ENCODE results near the gene ZNF37A.

DNA sequence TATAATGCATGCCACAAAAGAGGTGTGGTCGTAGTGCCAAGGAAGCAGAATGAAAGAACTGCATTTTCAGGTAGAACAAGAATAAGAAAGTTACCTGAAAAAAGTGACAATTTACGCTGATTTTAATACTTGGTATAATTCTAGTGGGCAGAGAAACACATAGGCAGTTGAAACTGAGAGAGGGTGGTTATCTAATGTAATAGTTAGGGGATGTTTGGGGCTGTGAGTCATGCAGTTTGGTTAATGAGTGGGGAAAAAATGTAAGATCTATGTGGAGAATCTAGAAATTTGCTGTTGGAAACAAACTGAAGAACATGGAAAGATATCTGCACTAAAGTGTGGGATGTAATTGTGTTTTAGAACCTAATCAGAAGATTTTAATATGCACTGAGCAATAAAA is 33.7 kb downstream of the ZNF37A start:
- no peak for TF ChIP-seq ZFX (IDR thresholded peaks at IDR 0.05)
- TF ChIP-seq, protein P1, sequence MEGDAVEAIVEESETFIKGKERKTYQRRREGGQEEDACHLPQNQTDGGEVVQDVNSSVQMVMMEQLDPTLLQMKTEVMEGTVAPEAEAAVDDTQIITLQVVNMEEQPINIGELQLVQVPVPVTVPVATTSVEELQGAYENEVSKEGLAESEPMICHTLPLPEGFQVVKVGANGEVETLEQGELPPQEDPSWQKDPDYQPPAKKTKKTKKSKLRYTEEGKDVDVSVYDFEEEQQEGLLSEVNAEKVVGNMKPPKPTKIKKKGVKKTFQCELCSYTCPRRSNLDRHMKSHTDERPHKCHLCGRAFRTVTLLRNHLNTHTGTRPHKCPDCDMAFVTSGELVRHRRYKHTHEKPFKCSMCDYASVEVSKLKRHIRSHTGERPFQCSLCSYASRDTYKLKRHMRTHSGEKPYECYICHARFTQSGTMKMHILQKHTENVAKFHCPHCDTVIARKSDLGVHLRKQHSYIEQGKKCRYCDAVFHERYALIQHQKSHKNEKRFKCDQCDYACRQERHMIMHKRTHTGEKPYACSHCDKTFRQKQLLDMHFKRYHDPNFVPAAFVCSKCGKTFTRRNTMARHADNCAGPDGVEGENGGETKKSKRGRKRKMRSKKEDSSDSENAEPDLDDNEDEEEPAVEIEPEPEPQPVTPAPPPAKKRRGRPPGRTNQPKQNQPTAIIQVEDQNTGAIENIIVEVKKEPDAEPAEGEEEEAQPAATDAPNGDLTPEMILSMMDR (IDR thresholded peaks at IDR 0.05 in 2 of 3, conservative IDR thresholded peaks at IDR 0.05 in 1 of 3; ENCODE audit: borderline replicate concordance in 1 of 3, insufficient read depth in 1 of 3, low read depth in 2 of 3, low read length in 2 of 3), result no peak
- TF ChIP-seq POLR2A (IDR thresholded peaks at IDR 0.05; ENCODE audit: borderline replicate concordance, extremely low read depth, insufficient read depth, insufficient read length), result no peak
- TF ChIP-seq, protein P2, sequence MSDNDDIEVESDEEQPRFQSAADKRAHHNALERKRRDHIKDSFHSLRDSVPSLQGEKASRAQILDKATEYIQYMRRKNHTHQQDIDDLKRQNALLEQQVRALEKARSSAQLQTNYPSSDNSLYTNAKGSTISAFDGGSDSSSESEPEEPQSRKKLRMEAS (IDR thresholded peaks at IDR 0.05), result no peak
